ENCODE data around the gene NAV2. TPM values are rescaled to one million over a fixed set of nuclear protein-coding genes. Genes with fewer than 3 reads are reported as not detected.
"Not testable (repeated sequence)": the region's sequence is repeated elsewhere in the genome, so short reads cannot be mapped to it uniquely, and the experiment has no call there.

NAV2 gene
- total RNA-seq, 1 donor from 2014 or later: 1.8 TPM

GRCh38 chr11:19949606-19950005, 237.0 kb downstream of the NAV2 start:
- DNase-seq (ENCODE audit: low read depth in 2 of 2): no peak

GRCh38 chr11:19951558-19952115, 239.0 kb downstream of the NAV2 start:
- DNase-seq (ENCODE audit: low read depth in 2 of 2): peak; percentile 68 to 70

- peak; percentile 37 to 78 for DNase-seq (ENCODE audit: low read depth in 2 of 2)
Measured at GRCh38 chr11:19952116-19952605, 239.5 kb downstream of the NAV2 start.

GRCh38 chr11:19952911-19953310, 240.3 kb downstream of the NAV2 start:
- no peak for DNase-seq (ENCODE audit: low read depth in 2 of 2)

GRCh38 chr11:19953336-19953735, 240.7 kb downstream of the NAV2 start:
- DNase-seq (ENCODE audit: low read depth in 2 of 2): peak in 1 of 2 donors; percentile 84

- DNase-seq (ENCODE audit: low read depth in 2 of 2): peak; percentile 42 to 85
Measured at GRCh38 chr11:19953909-19954308, 241.3 kb downstream of the NAV2 start.

GRCh38 chr11:19954899-19955298, 242.3 kb downstream of the NAV2 start:
- peak in 1 of 2 donors; percentile 63 for DNase-seq (ENCODE audit: low read depth in 2 of 2)

GRCh38 chr11:19955660-19956059, 243.0 kb downstream of the NAV2 start:
- no peak for DNase-seq (ENCODE audit: low read depth in 2 of 2)

GRCh38 chr11:19956228-19956627, 243.6 kb downstream of the NAV2 start:
- no peak for DNase-seq (ENCODE audit: low read depth in 2 of 2)

GRCh38 chr11:19957294-19957943, 244.8 kb downstream of the NAV2 start:
- peak in 1 of 2 donors; percentile 36 for DNase-seq (ENCODE audit: low read depth in 2 of 2)

- peak; percentile 34 to 81 for DNase-seq (ENCODE audit: low read depth in 2 of 2)
Measured at GRCh38 chr11:19958204-19958603, 245.6 kb downstream of the NAV2 start.

- DNase-seq (ENCODE audit: low read depth in 2 of 2): no peak
Measured at GRCh38 chr11:19959210-19959609, 246.6 kb downstream of the NAV2 start.

- DNase-seq (ENCODE audit: low read depth in 2 of 2): no peak
Measured at GRCh38 chr11:19959648-19960059, 247.0 kb downstream of the NAV2 start.

- DNase-seq (ENCODE audit: low read depth in 2 of 2): not testable (repeated sequence)
Measured at GRCh38 chr11:19960410-19960809, 247.8 kb downstream of the NAV2 start.

GRCh38 chr11:19961225-19961624, 248.6 kb downstream of the NAV2 start:
- no peak for DNase-seq (ENCODE audit: low read depth in 2 of 2)

- no peak for DNase-seq (ENCODE audit: low read depth in 2 of 2)
Measured at GRCh38 chr11:19962053-19962800, 249.6 kb downstream of the NAV2 start.

- DNase-seq (ENCODE audit: low read depth in 2 of 2): no peak
Measured at GRCh38 chr11:19962801-19963175, 250.2 kb downstream of the NAV2 start.

- DNase-seq (ENCODE audit: low read depth in 2 of 2): no peak
Measured at GRCh38 chr11:19963697-19964387, 251.2 kb downstream of the NAV2 start.

GRCh38 chr11:19966441-19966840, 253.8 kb downstream of the NAV2 start:
- no peak for DNase-seq (ENCODE audit: low read depth in 2 of 2)

- DNase-seq (ENCODE audit: low read depth in 2 of 2): no peak
Measured at GRCh38 chr11:19966927-19967326, 254.3 kb downstream of the NAV2 start.

- DNase-seq (ENCODE audit: low read depth in 2 of 2): no peak
Measured at GRCh38 chr11:19967787-19968186, 255.2 kb downstream of the NAV2 start.

GRCh38 chr11:19968860-19969259, 256.2 kb downstream of the NAV2 start:
- DNase-seq (ENCODE audit: low read depth in 2 of 2): no peak

Measured in lung microvascular endothelial cell (primary cell).